ENCODE data around the gene SNX2.

- TF ChIP-seq CTCF (IDR thresholded peaks at IDR 0.05) (no peak), POLR2A (IDR thresholded peaks at IDR 0.05) (no peak), POLR2AphosphoS5 (IDR thresholded peaks at IDR 0.05) (no peak)
Measured at GRCh38 chr5:122774519-122774860, 390 bp upstream of the SNX2 start.
